ENCODE data around the gene TRIP13.

The TRIP13 gene

GRCh38 chr5:945691-946551 is 53.2 kb downstream of the TRIP13 start:
- H3K36me3 ChIP-seq (replicated peaks; ENCODE audit: low read depth, low read length) = no peaks in the 10 kb centered on the region
- H3K4me1 ChIP-seq (ENCODE audit: low read length) = peaks cover 10% of the 10 kb centered on the region
- no peak overlapping the region for H3K4me3 ChIP-seq (ENCODE audit: low read length)
- H2AFZ ChIP-seq (ENCODE audit: low read depth, low read length) = no peak overlapping the region
- TF ChIP-seq EZH2phosphoT487 (IDR thresholded peaks at IDR 0.05; ENCODE audit: low read depth) (no peak), CTCF (IDR thresholded peaks at IDR 0.05; ENCODE audit: low read depth, low read length) (no peak)
- no peak overlapping the region for H3K27ac ChIP-seq (ENCODE audit: low read length)
- no peak overlapping the region for H3K4me2 ChIP-seq (ENCODE audit: low read length)
- peaks cover 7% of the 10 kb centered on the region; the same call in 1 of the 2 replicates for H3K27me3 ChIP-seq (ENCODE audit: low read depth, low read length)
- no peaks in the 10 kb centered on the region for H3K9me3 ChIP-seq (ENCODE audit: insufficient read depth, low read length)
- no peak overlapping the region for H3K9ac ChIP-seq (ENCODE audit: low read length)
- no peaks in the 10 kb centered on the region for H4K20me1 ChIP-seq (ENCODE audit: insufficient read depth, low read length)
- no peaks in the 10 kb centered on the region for H3K79me2 ChIP-seq (ENCODE audit: low read length)

GRCh38 chr5:946720-947625 is 54.3 kb downstream of the TRIP13 start:
- no peak for TF ChIP-seq EZH2phosphoT487 (IDR thresholded peaks at IDR 0.05; ENCODE audit: low read depth)
- no peak for TF ChIP-seq CTCF (IDR thresholded peaks at IDR 0.05; ENCODE audit: low read depth, low read length)
- Histone ChIP-seq H3K4me3 (ENCODE audit: low read length) (no peak overlapping the region), H3K4me1 (ENCODE audit: low read length) (peaks cover 15% of the 10 kb centered on the region), H3K27ac (ENCODE audit: low read length) (no peak overlapping the region), H3K9ac (ENCODE audit: low read length) (no peak overlapping the region), H2AFZ (ENCODE audit: low read depth, low read length) (no peak overlapping the region), H3K27me3 (ENCODE audit: low read depth, low read length) (peaks cover 7% of the 10 kb centered on the region; the same call in 1 of the 2 replicates), H4K20me1 (ENCODE audit: insufficient read depth, low read length) (no peaks in the 10 kb centered on the region), H3K36me3 (replicated peaks; ENCODE audit: low read depth, low read length) (no peaks in the 10 kb centered on the region), H3K79me2 (ENCODE audit: low read length) (no peaks in the 10 kb centered on the region), H3K9me3 (ENCODE audit: insufficient read depth, low read length) (no peaks in the 10 kb centered on the region), H3K4me2 (ENCODE audit: low read length) (no peak overlapping the region)

GRCh38 chr5:947626-948471 is 55.2 kb downstream of the TRIP13 start:
- Histone ChIP-seq H4K20me1 (ENCODE audit: insufficient read depth, low read length) (no peaks in the 10 kb centered on the region), H3K4me3 (ENCODE audit: low read length) (no peak overlapping the region), H3K4me1 (ENCODE audit: low read length) (peaks cover 15% of the 10 kb centered on the region), H3K9me3 (ENCODE audit: insufficient read depth, low read length) (no peaks in the 10 kb centered on the region), H3K27me3 (ENCODE audit: low read depth, low read length) (peaks cover 7% of the 10 kb centered on the region; the same call in 1 of the 2 replicates), H2AFZ (ENCODE audit: low read depth, low read length) (no peak overlapping the region), H3K27ac (ENCODE audit: low read length) (no peak overlapping the region), H3K36me3 (replicated peaks; ENCODE audit: low read depth, low read length) (no peaks in the 10 kb centered on the region), H3K4me2 (ENCODE audit: low read length) (no peak overlapping the region), H3K9ac (ENCODE audit: low read length) (no peak overlapping the region), H3K79me2 (ENCODE audit: low read length) (no peaks in the 10 kb centered on the region)
- TF ChIP-seq EZH2phosphoT487 (IDR thresholded peaks at IDR 0.05; ENCODE audit: low read depth) = no peak
- no peak for TF ChIP-seq CTCF (IDR thresholded peaks at IDR 0.05; ENCODE audit: low read depth, low read length)
